ENCODE data around the gene FAM111A.

GRCh38 chr11:59185386-59185945 lies 42.8 kb downstream of the FAM111A start:
- TF ChIP-seq CTCF (conservative IDR thresholded peaks at IDR 0.05; ENCODE audit: low read length) (no peak), EZH2phosphoT487 (IDR thresholded peaks at IDR 0.05; ENCODE audit: borderline replicate concordance) (no peak)
